HG03460 (cell line): ENCODE data around the gene RASGRF1.
"Not testable (repeated sequence)": the region's sequence is repeated elsewhere in the genome, so short reads cannot be mapped to it uniquely, and the experiment has no call there.

Source experiments
- ATAC-seq: cut with Tn5 transposase; IDR thresholded peaks from one replicate; pipeline ENCODE4 v1.9.1; 2021; ENCODE audit not compliant: unreplicated experiment

Gene RASGRF1

GRCh38 chr15:79009379-79009778 is 81.2 kb downstream of the RASGRF1 start:
- no peak for ATAC-seq

GRCh38 chr15:79008659-79009058 is 81.9 kb downstream of the RASGRF1 start:
- no peak for ATAC-seq

- ATAC-seq, result no peak
Measured at GRCh38 chr15:79007066-79007465, 83.5 kb downstream of the RASGRF1 start.

GRCh38 chr15:79006071-79006470 is 84.5 kb downstream of the RASGRF1 start:
- ATAC-seq, result no peak

- ATAC-seq, result peak; percentile 85
Measured at GRCh38 chr15:79004336-79004735, 86.2 kb downstream of the RASGRF1 start.

GRCh38 chr15:79003896-79004295 is 86.7 kb downstream of the RASGRF1 start:
- no peak for ATAC-seq

- ATAC-seq, result no peak
Measured at GRCh38 chr15:79003301-79003700, 87.3 kb downstream of the RASGRF1 start.

- ATAC-seq, result no peak
Measured at GRCh38 chr15:79002581-79002980, 88.0 kb downstream of the RASGRF1 start.

- ATAC-seq, result no peak
Measured at GRCh38 chr15:78999636-79000035, 90.9 kb downstream of the RASGRF1 start.

- ATAC-seq, result no peak
Measured at GRCh38 chr15:78998526-78998925, 92.1 kb downstream of the RASGRF1 start.

- ATAC-seq, result no peak
Measured at GRCh38 chr15:78997981-78998499, 92.5 kb downstream of the RASGRF1 start.

GRCh38 chr15:78996894-78997275 is 93.7 kb downstream of the RASGRF1 start:
- ATAC-seq, result no peak

GRCh38 chr15:78995921-78996893 is 94.4 kb downstream of the RASGRF1 start:
- no peak for ATAC-seq

GRCh38 chr15:78995161-78995560 is 95.4 kb downstream of the RASGRF1 start:
- not testable (repeated sequence) for ATAC-seq

GRCh38 chr15:78993931-78994530 is 96.5 kb downstream of the RASGRF1 start:
- ATAC-seq, result no peak

GRCh38 chr15:78993257-78993930 is 97.2 kb downstream of the RASGRF1 start:
- ATAC-seq, result no peak

- ATAC-seq, result no peak
Measured at GRCh38 chr15:78992416-78993256, 97.9 kb downstream of the RASGRF1 start.

- no peak for ATAC-seq
Measured at GRCh38 chr15:78991879-78992278, 98.7 kb downstream of the RASGRF1 start.

- no peak for ATAC-seq
Measured at GRCh38 chr15:78991476-78991875, 99.1 kb downstream of the RASGRF1 start.

GRCh38 chr15:78990278-78990677 is 100.3 kb downstream of the RASGRF1 start:
- ATAC-seq, result no peak
